Measurements from ENCODE around the gene DENND1B. TPM values are rescaled to one million over a fixed set of nuclear protein-coding genes. Genes with fewer than 3 reads are reported as not detected.

Gene DENND1B
- total RNA-seq, 1 experiment from 2014 or later: 6.3 TPM

DNA sequence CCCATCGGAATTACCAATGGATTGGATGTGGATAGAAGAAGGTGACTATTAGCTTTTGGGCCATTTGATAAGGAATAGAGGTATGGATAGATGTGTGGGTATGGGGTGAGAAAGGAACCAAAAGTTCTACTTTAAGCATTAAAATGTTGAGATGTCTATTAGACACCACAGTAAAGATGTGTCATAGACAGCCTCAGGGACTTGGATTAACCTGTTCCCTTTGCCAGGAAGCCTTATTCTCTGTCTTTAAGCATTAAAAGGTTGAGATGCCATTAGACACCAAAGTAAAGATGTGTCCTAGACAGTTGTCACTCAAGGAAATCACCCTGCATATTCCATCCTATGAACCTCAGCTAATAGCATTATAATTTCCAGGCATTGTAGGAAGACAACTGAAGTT is 11.0 kb upstream of the DENND1B start:
- Histone ChIP-seq H3K9me3 (ENCODE audit: control insufficient read depth, low read depth, low read length) (no peaks in the 10 kb centered on the region), H3K4me2 (ENCODE audit: insufficient read depth, insufficient read length, low read length) (no peak overlapping the region), H3K18ac (ENCODE audit: insufficient read length, low read depth, low read length) (no peak overlapping the region), H3K4ac (ENCODE audit: low read depth, low read length) (no peak overlapping the region), H3K27ac (ENCODE audit: insufficient read length, low read depth, low read length) (no peak overlapping the region), H3K79me2 (ENCODE audit: insufficient read depth, low read length) (no peaks in the 10 kb centered on the region), H2AFZ (ENCODE audit: low read length) (no peak overlapping the region), H2BK15ac (ENCODE audit: low read depth, low read length) (no peak overlapping the region), H4K91ac (ENCODE audit: insufficient read length, low read depth, low read length) (no peak overlapping the region), H3K56ac (ENCODE audit: insufficient read length, low read depth, low read length) (no peak overlapping the region), H2BK12ac (ENCODE audit: insufficient read length, low read depth, low read length) (no peak overlapping the region), H2BK5ac (ENCODE audit: insufficient read length, low read length) (no peak overlapping the region), H3K9ac (ENCODE audit: extremely low read depth, insufficient read length, low read length) (no peak overlapping the region), H4K20me1 (ENCODE audit: control insufficient read depth, insufficient read depth, insufficient read length) (no peaks in the 10 kb centered on the region), H3K27me3 (ENCODE audit: insufficient read depth, low read length) (no peaks in the 10 kb centered on the region), H2BK20ac (ENCODE audit: low read depth, low read length, poor library complexity, severe bottlenecking) (no peak overlapping the region), H4K8ac (replicated peaks; ENCODE audit: insufficient read length, low read depth, low read length) (no peak overlapping the region), H2AK5ac (ENCODE audit: insufficient read length, low read length) (no peak overlapping the region), H4K5ac (ENCODE audit: insufficient read length, low read depth, low read length) (no peak overlapping the region), H3K23me2 (ENCODE audit: insufficient read length, low read depth, low read length, poor library complexity, severe bottlenecking) (no peaks in the 10 kb centered on the region), H3K4me1 (ENCODE audit: insufficient read depth, low read length) (no peaks in the 10 kb centered on the region; the same call in 1 of the 2 replicates), H2BK120ac (ENCODE audit: low read depth, low read length, poor library complexity, severe bottlenecking) (no peak overlapping the region), H3K79me1 (ENCODE audit: insufficient read depth, low read depth, low read length, poor library complexity, severe bottlenecking) (no peaks in the 10 kb centered on the region), H3K23ac (ENCODE audit: insufficient read length, low read depth, low read length) (no peak overlapping the region), H3K14ac (ENCODE audit: insufficient read depth, low read length) (no peak overlapping the region), H3T11ph (ENCODE audit: low read length) (no peak overlapping the region)
- no peak for DNase-seq
- no CpG with 5 or more reads among the region's 1 CpG for WGBS (ENCODE audit: extremely low coverage, insufficient read length, low lambda C conversion rate)
- Mint-ChIP-seq H3K27ac (no peak overlapping the region), H3K4me3 (no peak overlapping the region), H3K9me3 (no peaks in the 10 kb centered on the region), H3K27me3 (ENCODE audit: low read depth) (no peaks in the 10 kb centered on the region; the same call in 1 of the 2 replicates), H3K4me1 (0 out of 4 replicates have a peak, but pooled peaks cover 0 to 3% of the 10 kb centered on the region in 2 experiments), H3K36me3 (ENCODE audit: insufficient read depth in 1 of 3, low read depth in 3 of 3) (no peaks in the 10 kb centered on the region)
- TF ChIP-seq, protein P1, sequence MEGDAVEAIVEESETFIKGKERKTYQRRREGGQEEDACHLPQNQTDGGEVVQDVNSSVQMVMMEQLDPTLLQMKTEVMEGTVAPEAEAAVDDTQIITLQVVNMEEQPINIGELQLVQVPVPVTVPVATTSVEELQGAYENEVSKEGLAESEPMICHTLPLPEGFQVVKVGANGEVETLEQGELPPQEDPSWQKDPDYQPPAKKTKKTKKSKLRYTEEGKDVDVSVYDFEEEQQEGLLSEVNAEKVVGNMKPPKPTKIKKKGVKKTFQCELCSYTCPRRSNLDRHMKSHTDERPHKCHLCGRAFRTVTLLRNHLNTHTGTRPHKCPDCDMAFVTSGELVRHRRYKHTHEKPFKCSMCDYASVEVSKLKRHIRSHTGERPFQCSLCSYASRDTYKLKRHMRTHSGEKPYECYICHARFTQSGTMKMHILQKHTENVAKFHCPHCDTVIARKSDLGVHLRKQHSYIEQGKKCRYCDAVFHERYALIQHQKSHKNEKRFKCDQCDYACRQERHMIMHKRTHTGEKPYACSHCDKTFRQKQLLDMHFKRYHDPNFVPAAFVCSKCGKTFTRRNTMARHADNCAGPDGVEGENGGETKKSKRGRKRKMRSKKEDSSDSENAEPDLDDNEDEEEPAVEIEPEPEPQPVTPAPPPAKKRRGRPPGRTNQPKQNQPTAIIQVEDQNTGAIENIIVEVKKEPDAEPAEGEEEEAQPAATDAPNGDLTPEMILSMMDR (conservative IDR thresholded peaks at IDR 0.05): no peak
